ENCODE data around the gene DTHD1.

- TF ChIP-seq, protein P1, sequence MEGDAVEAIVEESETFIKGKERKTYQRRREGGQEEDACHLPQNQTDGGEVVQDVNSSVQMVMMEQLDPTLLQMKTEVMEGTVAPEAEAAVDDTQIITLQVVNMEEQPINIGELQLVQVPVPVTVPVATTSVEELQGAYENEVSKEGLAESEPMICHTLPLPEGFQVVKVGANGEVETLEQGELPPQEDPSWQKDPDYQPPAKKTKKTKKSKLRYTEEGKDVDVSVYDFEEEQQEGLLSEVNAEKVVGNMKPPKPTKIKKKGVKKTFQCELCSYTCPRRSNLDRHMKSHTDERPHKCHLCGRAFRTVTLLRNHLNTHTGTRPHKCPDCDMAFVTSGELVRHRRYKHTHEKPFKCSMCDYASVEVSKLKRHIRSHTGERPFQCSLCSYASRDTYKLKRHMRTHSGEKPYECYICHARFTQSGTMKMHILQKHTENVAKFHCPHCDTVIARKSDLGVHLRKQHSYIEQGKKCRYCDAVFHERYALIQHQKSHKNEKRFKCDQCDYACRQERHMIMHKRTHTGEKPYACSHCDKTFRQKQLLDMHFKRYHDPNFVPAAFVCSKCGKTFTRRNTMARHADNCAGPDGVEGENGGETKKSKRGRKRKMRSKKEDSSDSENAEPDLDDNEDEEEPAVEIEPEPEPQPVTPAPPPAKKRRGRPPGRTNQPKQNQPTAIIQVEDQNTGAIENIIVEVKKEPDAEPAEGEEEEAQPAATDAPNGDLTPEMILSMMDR (IDR thresholded peaks at IDR 0.05), result no peak
- TF ChIP-seq EZH2 (IDR thresholded peaks at IDR 0.05) (no peak), EZH2phosphoT487 (IDR thresholded peaks at IDR 0.05) (no peak)
These were observed 29.4 kb upstream of the DTHD1 start for GRCh38 chr4:36251983-36252382.

Measured in neural progenitor cell (in vitro differentiated cells).